Sigmoid colon (tissue), 4 donors: Measurements from ENCODE around the gene IQGAP2.

Source experiments
- CTCF ChIP-seq, 4 experiments: fragments of 450-650 bp in 3 of 4; fragments of 200-600 bp in 1 of 4; IDR thresholded peaks; one replicate each; pipeline ENCODE4 v1.5.1; 2016 to 2019; ENCODE audit warnings: antibody characterized with exemption in 4 of 4, mild to moderate bottlenecking in 3 of 4, moderate library complexity in 2 of 4
- POLR2AphosphoS5 ChIP-seq, 4 donors: sonication (generic); formaldehyde crosslinking; IDR thresholded peaks; one replicate each; pipeline ENCODE4 v1.6.1; 2017; ENCODE audit warnings: antibody characterized with exemption in 4 of 4

- no peak for TF ChIP-seq POLR2AphosphoS5 (IDR thresholded peaks at IDR 0.05)
- no peak for TF ChIP-seq CTCF (IDR thresholded peaks at IDR 0.05)
These were observed 342.6 kb downstream of the IQGAP2 start for GRCh38 chr5:76745670-76746069.
